ENCODE results near the gene LONRF2.

GRCh38 chr2:100327742-100328141, 5.4 kb upstream of the LONRF2 start:
- TF ChIP-seq POLR2A (IDR thresholded peaks at IDR 0.05; ENCODE audit: low read depth) (no peak), CTCF (IDR thresholded peaks at IDR 0.05) (no peak), EP300 (IDR thresholded peaks at IDR 0.05) (no peak)

All from esophagus muscularis mucosa (tissue), 4 donors.